Measurements from ENCODE around the gene CFAP97.

GRCh38 chr4:185232370-185232769, 28.6 kb upstream of the CFAP97 start:
- no peak for TF ChIP-seq CTCF (IDR thresholded peaks at IDR 0.05)
- TF ChIP-seq EZH2 (IDR thresholded peaks at IDR 0.05), result no peak

Measured in neural progenitor cell (in vitro differentiated cells).